VCaP (cell line): ENCODE data around the gene ANKRD50.

Experiments
- H3K27ac ChIP-seq: fragments of 450-650 bp; 2 replicates; pipeline ENCODE4 v1.5.1; 2017
- CTCF ChIP-seq: fragments of 450-650 bp; conservative IDR thresholded peaks from 2 replicates; pipeline ENCODE4 v1.5.1; 2017; ENCODE audit warnings: mild to moderate bottlenecking, moderate library complexity

Gene ANKRD50

GRCh38 chr4:124743711-124744110, 31.2 kb upstream of the ANKRD50 start:
- H3K27ac ChIP-seq: no peak overlapping the region
- no peak for TF ChIP-seq CTCF

- H3K27ac ChIP-seq: no peak overlapping the region
- no peak for TF ChIP-seq CTCF
Observed at GRCh38 chr4:124740501-124740900, 28.0 kb upstream of the ANKRD50 start.

GRCh38 chr4:124738994-124739393, 26.5 kb upstream of the ANKRD50 start:
- TF ChIP-seq CTCF: no peak
- H3K27ac ChIP-seq: no peak overlapping the region

- no peak overlapping the region for H3K27ac ChIP-seq
- no peak for TF ChIP-seq CTCF
Observed at GRCh38 chr4:124737619-124738018, 25.1 kb upstream of the ANKRD50 start.

- TF ChIP-seq CTCF: no peak
- H3K27ac ChIP-seq: no peak overlapping the region
Observed at GRCh38 chr4:124736526-124736925, 24.0 kb upstream of the ANKRD50 start.

GRCh38 chr4:124727331-124727890, 14.9 kb upstream of the ANKRD50 start:
- no peak for TF ChIP-seq CTCF
- no peak overlapping the region for H3K27ac ChIP-seq

GRCh38 chr4:124726269-124726668, 13.7 kb upstream of the ANKRD50 start:
- no peak overlapping the region for H3K27ac ChIP-seq
- TF ChIP-seq CTCF: no peak
